AG08396 (cell line): ENCODE measurements around the gene SVEP1.
A peak's percentile ranks its signal among the peaks of the same experiment; 100 is the strongest.
"Not testable (repeated sequence)": the region's sequence is repeated elsewhere in the genome, so short reads cannot be mapped to it uniquely, and the experiment has no call there.

Experiments used
- DNase-seq: peaks from one replicate; pipeline ENCODE4 v3.0.0; 2012; ENCODE audit warnings: low spot score, mixed read lengths

Gene SVEP1

DNA sequence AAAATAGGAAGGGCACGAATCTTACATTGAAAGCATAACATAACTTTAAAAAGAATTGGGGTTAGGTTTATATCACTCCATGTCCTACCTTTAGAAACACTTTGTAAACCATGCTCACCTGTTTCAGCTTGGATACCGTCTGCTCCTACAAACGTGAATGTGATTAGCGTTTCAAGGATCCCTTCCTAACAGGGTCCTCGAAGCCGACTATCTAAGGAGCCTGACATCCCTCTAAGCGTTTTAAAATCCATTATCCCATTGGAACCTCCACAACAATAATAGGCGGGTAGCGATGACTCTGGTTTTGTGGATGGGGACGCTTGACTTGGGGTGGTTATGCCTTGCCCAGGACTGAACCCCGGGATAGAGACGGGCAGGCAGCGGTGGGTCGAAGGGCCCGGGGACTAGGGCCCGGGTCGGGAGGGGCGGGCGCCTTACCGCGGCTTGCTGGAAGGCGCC lies 937 bp downstream of the SVEP1 start:
- DNase-seq, result no peak

DNA sequence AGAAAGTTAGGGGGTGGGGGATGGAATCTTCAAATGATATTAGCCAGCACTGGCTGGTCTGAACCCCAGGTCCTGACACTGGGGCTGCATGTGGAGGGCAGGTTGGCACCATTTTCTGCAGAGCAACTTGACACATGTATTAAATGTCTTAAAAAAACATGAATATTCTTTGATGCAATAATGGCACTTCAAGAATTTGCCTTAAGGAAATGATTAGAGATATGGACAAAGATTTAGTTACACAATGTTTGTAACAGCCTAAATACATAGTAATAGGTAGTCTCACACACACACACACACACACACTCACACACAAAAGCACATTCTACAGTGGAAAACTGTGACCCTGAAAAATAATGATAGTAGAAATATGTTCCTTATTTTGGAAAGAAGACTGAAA lies 3.6 kb downstream of the SVEP1 start:
- DNase-seq, result no peak

DNA sequence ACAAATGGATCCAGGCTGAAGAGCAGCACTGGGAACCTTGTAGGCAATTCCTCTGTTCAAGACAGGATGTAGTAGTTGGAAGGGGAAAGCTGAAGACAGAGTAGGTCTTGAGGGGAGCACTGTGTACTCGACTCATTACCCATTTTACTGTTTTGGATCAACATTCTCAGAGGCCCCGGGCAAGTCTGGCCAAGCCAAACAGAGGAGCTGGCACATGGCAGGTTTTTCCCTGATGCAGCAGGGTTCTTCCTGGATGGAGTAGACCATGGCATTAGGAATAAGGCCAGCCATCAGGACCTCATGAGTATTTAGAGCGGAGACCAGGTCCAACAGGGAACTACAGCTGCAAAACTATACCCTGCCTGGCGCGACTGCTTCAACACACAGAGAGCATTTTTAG lies 4.4 kb downstream of the SVEP1 start:
- DNase-seq, result no peak

DNA sequence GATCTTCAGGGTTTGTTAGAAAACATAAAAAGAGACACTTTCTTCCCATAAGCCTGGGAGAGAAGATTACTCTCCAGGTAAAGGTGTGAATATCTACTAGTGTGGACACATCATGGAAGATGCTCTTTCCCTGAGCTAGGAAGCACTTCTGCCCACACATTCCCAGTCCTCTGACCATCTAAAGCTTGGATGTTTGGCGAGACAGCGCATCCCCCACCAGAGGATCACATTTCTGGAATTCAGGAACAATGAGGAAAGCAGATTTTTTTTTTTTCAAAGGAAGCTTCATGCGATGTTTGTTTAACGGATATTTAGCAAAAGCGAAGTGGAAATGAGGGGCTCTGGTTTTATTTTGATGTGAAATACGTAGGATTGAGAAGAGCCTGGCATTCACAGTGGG lies 6.2 kb downstream of the SVEP1 start:
- no peak for DNase-seq

DNA sequence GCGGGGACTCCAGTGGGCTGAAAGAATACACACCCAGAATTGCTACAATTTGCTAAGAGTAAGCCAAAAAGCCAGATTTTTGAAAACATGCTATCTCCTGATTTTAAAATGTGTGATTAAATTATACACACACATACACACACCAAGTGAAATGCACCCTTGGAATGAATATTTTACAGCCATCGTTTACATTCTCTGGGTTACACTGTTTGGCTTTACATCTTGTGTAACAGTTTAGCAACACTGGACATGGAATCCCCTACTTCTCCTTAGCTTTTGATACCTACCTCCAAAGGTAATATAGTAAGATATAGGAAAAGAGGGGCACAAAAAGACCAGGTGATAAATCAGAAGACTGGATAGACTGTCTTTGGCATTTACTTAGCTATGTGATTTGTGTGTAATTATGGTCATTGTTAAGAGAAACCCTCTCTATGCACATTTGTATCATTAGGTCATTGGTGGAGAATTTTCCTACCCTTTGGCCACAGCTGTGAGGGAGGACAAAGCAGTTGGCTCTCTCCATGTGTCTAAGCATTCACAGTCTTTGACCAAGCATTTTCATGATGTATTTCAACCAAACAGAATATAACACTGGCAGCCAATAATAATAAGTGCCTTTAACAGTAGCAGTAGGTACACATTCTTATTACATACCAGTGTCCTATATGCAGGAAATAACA lies 7.6 kb downstream of the SVEP1 start:
- peak; percentile 23 for DNase-seq

DNA sequence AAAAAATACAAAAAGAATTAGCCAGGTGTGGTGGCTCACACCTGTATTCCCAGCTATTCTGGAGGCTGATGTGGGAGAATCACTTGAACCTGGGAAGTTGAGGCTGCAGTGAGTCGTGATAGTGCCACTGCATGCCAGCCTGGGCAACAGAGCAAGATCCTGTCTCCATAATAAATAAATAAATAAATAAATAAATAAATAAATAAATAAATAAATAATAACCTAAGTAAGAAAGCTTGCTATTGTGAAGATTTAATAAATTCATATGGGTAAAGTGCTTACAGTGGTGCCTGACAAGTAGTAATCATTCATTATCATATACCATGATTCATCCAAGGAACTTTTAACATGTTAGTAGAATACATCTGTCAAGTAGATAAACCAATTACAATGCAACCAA lies 13.4 kb downstream of the SVEP1 start:
- DNase-seq, result no peak

DNA sequence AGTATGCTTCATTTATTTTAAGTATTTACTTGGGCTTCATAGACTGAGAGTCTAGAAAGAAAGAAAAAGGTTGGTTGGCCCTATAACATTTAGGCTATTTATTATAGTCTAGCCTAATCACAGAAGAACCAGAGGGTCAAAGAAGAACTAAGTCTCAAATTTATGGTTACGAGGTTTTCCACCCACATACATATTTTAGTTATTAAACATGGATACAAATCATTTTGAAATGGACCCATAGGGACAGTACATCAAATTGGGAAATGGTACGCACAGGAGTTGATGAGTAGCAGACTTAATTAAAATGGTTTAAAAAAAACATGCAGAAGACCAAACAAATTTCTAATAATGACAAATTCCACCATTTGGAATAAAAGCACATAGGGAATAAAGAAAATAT lies 17.7 kb downstream of the SVEP1 start:
- DNase-seq, result no peak

DNA sequence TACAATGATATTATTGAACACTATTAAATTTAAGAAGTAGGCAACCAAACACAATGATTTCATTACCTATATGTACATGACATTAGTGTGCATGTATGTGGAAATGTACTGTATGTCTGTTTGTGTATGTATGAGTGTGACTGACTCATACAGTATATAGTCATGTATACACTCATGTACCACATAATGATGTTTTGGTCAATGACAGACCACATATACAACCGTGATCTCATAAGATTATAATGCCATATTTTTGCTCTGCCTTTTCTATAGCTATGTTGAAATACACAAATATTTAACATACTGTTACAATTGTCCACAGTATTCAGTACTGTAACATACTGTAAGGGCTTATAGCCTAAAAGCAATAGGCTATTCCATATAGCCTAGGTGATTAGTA lies 19.7 kb downstream of the SVEP1 start:
- no peak for DNase-seq

DNA sequence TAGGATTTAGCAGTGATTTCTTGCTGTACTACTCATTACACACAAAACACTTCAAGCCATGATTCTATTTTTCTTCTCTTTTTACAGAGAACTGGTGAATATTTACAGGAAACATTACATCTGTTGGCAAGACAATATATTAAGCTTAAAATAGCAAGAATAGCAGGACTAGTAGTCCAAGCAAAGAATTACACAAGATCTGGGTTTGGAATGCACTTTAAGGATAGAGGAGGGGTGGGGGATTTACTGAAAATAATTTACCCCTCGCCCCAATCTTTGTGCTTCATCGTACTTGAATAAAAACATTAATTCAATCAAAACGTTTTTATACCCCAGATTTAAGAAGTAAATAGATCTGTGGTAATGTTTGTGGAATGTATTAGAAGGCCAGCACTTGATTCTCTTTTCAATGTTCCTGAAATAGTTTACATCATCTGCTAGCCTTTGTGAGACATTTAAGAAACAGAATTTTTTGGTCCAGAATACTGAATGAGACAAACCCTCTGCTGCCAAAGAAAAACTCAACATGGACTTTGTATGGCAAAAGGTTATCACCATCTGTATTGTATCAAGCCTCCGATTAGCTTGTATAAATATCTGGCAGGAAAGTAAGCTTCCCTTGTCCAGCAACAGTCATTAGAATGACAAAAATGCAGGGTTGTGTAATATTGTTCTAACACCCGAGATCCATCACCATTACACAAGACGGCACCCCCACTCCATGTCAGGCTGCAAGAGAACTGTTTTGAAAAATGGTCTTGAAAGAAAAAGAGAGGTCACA lies 23.8 kb downstream of the SVEP1 start:
- DNase-seq, result peak; percentile 71

DNA sequence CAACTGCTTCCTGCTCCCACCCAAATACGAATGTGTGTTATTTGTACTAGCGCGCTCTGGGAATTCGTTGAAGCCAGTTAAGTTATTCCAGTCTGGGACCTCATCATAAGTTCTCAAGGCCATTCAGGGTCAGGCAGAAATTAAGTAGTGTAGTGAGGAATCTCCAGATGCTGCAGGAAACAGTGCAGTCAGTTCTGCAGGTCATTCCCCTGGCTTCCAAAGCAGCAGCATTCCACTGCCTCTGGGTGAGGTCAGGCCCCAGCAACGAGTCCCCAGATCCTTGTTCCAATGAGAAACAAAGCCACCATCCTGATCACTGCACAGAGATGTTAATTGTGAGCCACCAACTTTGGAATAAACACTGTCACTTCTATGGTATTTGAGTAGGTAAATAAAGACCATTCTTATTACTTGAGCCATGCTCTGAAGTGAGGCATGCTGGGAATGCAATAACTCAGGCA lies 33.1 kb downstream of the SVEP1 start:
- peak; percentile 25 for DNase-seq

DNA sequence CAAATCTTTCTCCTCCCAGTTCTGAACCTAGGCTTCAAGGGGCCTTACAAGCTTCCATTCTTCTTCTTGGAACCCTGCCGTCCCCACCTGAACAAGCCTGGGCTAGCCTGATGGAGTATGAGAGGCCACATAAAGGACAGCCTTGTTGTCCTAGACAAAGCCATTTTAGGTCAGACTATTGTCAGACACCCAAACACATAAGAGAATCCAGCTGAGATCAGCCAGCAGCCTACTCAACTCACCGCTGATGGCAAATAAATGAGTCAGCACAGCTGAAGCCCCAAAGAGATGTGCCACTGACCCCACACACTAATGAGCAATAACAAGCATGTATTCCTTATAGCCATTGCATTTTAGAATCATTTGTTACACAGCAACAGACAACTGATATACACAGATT lies 33.8 kb downstream of the SVEP1 start:
- DNase-seq, result no peak

DNA sequence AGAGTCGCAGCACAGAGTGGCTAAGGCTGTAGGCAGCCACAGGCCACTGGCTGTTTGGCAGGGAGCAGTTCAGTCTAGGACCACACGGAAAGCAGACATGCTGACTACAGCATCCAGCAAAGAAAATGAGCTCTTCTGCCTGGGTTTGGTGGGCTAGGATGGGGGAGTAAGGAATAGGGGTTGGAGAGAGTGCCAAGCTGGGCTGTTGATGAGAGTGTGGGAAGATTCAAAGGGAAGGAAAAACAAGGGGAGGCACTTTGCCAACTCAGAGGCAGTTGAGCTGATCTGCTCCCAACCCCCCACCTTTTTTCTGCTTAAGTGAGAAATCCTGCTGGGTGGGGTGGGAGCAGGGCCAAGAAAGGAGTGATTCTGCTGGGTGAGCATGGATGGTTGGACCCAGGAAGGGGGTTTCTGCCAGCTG lies 35.9 kb downstream of the SVEP1 start:
- DNase-seq, result no peak

DNA sequence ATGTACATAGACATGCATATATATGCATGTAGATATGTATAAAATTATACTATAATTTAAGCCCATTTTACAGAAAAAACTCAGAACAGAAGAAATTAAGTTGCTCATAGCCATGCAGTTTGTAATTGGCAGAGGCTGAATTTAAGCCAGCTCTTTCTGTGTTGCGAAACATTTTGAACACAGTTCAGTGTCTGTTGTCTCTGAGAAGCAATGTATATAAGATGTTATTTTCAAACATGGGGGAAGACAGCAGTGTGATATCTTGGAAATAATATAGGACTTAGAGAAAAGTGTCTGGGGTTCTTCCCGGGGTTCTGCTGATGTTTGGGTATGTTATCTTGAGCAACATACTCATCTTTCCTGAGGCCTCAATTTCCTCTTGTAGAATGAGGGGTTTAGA lies 37.6 kb downstream of the SVEP1 start:
- no peak for DNase-seq

DNA sequence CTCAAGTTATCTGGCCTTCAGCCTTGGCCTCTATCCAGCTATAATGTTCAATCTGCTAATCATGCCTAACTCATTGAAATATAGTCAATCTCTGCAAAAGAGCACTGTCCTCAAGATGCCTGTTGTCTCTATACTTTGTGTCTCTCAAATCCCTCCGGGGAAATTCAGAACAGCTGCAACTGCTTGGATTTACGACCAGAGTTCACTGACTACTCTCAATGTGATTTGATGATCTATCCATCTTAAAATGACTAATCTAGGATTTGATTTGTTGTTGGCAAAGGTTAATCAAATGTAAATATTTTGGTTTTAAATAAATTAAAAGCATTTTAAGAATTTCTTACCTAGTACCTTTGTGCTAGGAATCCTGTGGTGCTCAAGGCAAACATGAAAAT lies 40.9 kb downstream of the SVEP1 start:
- DNase-seq, result no peak

DNA sequence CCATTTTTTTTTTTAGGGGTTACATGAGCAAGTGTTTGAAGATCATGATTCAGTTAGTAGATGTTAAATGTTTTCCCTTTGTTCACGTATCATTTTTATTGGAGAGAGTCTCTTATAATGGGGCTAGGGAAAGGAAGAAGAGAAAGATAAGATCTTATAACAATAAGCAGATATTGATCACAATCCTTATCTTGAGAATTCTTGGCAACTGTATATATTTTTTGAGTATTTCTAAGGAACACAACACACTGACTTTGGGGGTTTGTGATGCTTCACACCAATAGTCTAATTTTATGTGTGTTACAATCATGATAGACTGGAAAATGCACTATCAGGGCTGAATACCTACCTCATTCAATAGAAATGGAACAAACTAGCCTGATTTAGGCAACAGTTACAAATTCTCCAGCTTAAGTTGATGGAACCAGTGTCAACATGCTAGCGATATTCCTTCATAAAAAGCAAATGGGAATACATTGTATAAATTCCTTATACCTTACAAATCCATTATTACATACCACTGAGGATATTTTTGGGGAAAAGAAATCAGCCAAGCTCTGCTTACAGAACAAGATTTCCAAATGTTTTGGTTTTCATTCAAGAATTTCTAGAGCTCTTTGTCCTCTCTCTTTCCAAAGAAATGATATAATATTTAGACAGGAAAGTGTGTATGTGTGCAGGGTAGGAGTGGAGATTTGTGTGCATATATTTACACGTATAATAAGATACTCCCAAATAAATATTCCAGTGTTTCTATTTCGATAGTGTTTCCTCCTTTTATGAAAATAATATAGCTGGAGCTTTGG lies 41.5 kb downstream of the SVEP1 start:
- DNase-seq, result no peak

DNA sequence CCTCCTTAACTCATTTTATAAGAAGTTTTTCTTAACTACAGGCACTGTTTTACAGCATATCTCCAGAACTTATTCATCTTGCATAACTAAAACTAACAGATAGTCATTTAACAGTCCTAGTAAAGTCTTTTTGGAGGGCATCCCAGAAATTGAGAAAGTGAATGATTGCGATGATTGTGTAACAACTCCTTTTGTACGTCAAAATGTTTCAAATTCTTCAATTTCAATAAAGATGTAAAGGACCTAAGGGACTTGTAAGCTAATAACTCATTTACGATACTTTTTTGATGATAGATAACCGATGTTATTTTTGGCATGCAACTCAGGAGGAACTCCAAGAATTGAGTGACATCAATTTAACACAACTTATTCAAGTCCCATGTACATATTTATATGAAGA lies 42.7 kb downstream of the SVEP1 start:
- DNase-seq, result no peak

DNA sequence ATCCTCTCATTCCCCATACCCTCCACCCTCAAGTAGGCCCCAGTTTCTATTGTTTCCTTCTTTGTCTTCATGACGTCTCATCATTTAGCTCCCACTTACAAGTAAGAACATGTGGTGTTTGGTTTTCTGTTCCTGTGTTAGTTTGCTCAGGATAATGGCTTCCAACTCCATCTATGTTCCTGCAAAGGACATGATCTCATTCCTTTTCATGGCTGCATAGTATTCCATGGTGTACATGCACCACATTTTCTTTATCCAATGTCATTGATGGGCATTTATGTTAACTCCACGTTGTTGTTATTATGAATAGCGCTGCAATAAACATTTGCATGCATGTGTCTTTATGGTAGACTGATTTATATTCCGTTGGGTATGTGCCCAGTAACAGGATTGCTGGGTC lies 45.4 kb downstream of the SVEP1 start:
- DNase-seq, result not testable (repeated sequence)

DNA sequence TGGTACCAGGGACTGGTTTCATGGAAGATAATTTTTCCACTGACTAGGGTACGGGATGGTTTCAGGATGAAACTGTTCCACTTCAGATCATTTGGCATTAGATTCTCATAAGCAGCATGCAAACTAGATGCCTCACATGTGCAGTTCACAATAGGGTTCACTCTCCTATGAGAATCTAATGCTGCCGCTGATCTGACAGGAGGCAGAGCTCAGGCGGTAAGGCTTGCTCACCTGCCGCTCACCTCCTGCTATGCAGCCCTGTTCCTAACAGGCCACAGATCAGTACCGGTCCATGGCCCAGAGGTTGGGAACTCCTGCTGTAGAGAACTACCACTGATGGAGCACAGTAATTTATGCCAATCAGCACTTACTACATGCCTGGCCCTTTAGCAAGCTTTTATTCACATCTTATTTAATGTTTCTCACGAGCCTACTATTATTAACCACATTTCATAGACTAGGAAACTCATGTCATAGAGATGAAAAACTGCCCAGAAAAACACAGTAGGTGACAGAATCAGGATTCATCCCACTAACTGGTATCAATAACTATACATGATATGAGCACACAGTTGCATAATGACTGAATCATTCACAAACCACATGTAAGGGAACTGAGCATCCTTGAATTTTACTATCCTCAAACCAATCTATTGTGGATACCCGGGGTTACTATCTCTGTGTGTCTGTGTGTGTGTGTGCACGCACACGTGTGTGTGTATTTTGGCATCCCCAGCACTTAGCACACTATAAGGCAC lies 46.5 kb downstream of the SVEP1 start:
- no peak for DNase-seq

DNA sequence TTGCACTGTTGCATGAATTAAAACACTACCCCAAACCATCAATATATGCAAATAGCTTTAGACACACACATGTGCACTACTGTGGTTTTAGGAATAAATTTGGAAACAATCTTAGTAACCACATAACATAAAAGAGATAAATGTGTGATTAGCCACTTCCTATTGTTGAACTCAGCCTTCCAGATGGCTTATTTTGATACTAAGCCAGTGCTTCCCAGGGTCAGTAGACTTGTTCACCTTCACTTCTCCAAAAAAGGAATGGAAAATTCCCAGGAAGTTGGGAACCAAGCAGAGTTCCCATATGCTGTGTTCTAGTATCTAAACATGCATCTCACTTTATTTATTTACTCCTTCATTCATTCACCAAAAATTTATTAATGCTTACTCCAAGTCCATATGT lies 47.8 kb downstream of the SVEP1 start:
- DNase-seq, result no peak

DNA sequence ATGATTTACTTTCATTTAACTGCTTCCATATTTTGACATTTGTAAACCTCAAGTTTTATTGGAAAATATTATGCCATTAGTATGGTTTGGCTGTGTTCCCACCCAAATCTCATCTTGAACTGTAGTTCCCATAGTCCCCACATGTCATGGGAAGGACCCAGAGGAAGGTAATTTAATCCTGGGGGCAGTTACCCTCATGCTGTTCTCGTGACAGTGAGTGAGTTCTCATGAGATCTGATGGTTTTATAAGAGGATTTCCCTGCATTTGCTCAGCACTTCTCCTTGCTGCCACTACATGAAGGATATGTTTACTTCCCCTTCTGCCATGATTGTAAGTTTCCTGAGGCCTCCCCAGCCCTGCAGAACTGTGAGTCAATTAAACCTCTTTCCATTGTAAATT lies 48.3 kb downstream of the SVEP1 start:
- DNase-seq, result not testable (repeated sequence)

DNA sequence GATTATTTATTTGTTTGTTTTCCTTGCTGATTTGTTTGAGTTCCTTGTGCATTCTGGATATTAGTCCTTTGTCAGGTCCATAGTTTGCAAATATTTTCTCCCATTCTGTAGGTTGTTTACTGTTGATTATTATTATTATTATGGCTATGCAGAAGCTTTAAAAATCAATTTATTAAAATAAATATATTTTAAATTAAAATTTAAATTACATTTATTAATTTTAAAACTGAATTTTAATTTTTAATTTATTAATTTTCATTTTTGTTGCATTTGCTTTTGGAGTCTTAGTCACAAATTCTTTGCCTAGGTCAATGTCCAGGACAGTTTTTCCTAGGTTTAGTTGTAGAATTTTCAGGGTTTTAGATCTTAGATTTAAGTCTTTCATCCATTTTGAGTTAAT lies 50.9 kb downstream of the SVEP1 start:
- no peak for DNase-seq

DNA sequence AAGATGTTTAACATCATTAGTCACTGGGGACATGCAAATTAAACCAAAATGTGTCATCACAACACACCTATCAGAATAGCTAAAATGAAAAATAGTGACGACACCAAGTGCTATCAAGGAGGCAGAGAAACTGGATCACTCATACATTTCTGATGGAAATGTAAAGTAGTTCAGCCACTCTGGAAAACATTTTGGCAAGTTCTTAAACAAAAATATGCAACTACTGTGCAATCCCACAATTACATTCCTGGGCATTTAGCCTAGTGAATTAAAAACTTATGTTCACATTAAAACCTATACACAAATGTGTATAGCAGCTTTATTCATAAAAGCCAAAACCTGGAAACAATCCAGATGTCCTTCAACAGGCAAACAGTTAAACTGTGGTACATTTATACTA lies 53.1 kb downstream of the SVEP1 start:
- no peak for DNase-seq
